PC-9 (cell line): ENCODE results near the gene NUP43.

Experiments used
- CTCF ChIP-seq: fragments of 200-600 bp; sonication (generic); conservative IDR thresholded peaks from 2 replicates; pipeline ENCODE4 v1.6.1; 2017; ENCODE audit warnings: mixed run types, antibody characterized with exemption, mild to moderate bottlenecking, moderate library complexity
- EZH2 ChIP-seq: fragments of 200-600 bp; sonication (generic); IDR thresholded peaks from 2 replicates; pipeline ENCODE4 v1.8.0; 2017; ENCODE audit warnings: antibody characterized with exemption, low read depth

GRCh38 chr6:149733089-149733720, 13.1 kb downstream of the NUP43 start:
- TF ChIP-seq CTCF (no peak), EZH2 (no peak)
